GM18867 (cell line): ENCODE measurements around the gene SAP30BP.
"Not testable (repeated sequence)": the region's sequence is repeated elsewhere in the genome, so short reads cannot be mapped to it uniquely, and the experiment has no call there.

ENCODE experiments used
- ATAC-seq: cut with Tn5 transposase; IDR thresholded peaks from one replicate; pipeline ENCODE4 v1.9.1; 2021; ENCODE audit warnings: mild to moderate bottlenecking, moderate library complexity; ENCODE audit not compliant: unreplicated experiment

SAP30BP gene

DNA sequence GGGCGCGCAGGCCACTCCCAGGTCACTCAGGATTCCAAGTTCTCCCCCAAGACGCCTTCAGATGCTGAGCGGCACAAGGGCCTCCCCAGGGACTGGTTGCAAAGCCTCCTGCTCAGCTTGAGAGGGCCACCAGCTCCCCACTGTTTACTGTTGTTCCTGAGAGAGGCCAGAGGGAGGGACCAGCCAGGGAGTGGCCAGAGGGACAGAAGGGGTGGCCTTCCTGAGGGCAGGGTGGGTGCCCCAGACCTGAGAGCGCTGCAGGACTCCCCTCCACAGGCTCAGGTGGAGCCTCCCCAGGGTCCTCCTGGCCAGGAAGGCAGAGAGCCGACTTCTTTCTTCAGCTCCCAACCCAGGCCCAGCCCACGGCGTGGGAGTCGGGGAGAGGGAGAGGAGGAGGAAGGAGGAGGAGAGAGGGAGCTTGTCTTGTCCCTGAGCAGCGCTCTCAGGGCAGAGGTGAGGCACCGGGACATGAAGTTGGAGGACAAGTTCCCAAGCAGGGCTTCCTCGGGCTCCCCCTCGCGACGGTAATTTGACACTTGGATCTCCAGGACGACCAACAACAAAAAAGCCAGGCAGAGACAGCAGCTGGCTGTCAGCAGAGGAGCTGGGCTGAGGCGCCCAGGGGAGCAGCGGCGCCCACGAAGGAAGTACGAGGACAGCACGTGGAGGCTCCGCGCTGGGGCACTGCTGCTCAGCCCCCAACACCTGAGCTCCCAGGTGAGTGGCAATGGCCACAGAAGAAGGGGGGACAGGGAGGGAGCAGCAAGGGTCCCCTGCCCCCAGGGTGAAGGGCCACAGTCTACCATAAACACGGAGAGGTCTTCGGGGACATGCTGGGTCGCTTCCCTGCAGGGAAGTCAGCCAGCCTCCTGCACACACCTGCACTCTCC lies 33.4 kb upstream of the SAP30BP start:
- no peak for ATAC-seq

DNA sequence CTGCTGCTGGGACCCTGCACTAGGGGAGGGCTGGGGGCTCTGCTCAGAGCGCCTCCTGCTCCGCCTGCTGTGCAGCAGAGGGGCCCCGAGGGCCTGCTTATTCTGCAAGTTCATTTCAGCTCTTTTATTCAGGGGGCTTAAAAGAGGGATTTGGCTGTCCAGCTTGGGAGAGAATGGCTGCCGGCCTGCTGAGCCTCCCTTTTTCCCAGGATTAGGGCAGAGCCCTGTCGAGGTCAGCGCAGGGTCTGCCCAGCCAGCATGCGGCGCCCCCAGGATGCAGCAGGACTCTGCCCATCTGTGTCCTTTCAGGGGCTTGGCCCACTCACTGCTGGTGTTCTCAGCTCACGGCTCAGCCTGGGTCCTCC lies 32.8 kb upstream of the SAP30BP start:
- ATAC-seq = no peak

DNA sequence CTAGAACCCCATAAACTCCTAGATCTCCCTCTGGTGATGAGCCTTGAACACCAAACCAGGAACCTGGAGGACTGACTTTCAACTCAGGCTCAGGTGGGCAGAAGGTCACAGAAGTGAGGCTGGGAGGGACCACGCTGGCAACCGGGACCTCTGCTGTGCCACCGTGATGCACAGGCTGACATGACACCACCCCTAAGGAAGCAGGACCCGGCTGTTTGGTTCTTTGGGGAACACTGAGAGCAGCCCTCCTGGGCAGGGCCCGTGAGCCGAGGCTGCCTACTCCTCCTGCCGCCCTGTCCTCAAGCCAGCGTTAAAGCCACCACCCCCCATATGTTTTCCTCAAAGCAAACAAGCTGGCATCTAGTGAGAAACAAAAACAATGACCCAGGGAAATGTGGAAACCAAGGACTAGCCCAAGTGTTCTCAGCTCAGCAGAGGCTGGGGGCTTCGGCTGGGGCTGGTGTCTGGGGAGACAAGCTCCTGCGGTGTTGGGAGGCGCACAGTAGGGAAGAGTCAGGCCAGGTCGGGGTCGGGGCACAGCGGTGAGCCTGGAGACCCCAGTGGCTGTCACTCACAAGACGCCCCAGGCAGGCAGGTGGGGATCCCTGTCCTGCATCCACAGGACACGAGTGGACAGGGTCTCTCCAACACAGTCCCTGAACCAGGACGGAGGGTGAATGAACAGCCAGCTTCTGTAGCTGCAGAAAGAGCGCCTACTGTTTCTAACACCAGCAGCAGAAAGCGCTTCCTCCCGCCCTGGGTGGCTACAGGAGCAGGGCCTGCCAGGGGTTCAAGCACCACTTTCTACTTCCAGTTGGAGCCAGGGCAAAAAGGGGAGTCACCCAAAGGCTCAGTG lies 32.2 kb upstream of the SAP30BP start:
- no peak for ATAC-seq

DNA sequence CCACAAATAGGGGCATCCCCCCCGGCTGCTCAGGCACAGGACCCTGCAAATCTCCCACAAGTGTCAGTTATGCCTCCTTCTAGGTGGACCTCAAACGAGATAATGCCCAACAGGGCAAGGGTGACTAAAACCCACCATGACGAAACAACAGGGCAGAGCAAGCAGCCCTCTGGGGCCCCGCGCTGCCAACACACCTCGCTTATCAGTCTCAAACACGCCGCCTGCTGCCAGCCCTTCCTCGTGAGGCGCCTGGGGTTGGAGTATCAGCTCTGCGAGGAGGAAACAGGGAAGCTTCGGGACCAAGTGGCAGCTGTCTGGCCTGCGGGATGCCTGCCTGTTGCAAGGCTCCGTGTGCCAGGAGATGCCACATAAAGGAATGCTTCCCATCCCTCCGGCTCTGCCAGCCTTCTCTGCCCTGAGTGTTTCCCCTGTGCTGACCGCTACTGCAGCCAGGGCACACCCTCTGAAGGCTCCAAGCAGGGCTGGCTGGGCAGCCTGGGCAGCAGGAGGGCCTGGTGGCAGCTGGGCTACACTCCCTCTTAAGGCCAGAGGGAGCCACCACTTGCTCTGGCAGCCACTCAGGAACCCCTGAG lies 31.4 kb upstream of the SAP30BP start:
- ATAC-seq = no peak

DNA sequence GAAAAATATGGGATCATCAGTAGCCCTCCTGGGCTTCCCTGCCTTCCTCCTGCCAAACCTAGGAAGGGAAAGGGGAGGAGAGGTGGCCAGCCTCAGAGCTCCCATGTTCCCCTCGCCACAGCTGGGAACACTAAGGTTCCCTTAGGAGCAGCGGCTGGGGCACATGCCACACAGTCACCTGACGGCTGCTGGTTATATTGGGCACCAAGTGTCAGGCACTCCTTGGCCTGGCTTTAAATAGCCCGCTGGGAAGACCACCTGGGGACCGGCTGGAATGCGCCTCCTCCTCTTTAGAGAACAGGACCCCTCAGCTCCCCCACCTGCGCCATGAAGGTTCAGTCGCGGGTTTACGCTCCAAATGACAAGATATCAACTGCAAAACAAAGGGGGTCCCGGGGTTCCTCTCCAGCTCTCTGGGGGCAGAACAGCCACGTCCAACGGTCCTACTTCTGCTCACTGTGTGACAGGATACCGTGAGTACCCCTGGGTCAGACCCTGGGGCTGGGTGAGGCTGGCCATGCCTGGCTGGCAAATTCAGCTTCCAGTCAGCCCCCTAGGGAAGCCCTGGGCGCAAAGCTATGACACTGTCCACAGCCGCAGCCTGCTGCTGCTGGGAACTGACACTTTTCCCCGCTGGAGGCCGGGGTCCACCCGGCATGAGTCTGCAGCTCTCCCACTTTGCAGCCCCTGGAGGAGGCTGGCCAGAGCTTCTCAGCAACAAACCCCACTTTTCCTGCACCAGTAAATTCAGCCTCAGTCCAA lies 30.6 kb upstream of the SAP30BP start:
- ATAC-seq = no peak

DNA sequence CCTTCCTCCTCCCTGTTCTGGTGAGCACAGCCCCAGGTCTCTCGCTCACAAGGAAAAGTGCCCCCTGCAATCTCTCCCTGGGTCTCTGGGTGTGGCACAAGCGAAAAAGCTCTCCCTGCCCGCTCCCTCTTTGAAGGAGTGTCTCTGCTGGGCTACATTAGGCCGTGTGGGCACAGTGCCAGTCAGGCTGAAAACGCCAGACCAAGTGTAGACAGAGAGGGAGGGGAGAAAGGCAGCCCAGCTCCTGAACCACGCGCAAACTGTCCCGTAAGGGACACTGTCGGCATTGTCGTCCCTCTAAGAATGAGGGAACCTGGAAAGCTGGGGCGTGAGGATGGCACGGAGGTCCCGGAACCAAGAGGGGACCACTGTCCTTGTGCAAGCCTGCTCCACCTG lies 30.0 kb upstream of the SAP30BP start:
- ATAC-seq = no peak

DNA sequence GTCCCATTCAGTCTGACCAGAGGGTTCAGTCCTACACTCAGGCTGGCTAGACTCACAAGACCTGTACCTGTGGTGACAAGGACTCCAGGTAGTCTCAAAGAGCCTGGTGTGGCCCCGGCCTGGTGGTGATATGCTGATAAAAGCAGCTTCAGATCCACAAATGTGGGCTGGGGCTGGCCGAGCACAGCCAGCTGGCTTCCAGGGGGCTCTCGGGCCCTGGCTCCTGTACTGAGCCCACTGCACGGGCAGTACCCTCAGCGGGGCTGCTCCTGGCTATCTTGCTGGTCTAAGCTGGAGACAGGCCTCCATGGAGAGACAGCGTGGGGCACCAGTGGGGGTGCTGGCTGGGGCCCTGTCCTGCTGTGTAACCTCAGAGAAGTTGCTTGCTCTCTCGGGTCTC lies 29.6 kb upstream of the SAP30BP start:
- no peak for ATAC-seq

DNA sequence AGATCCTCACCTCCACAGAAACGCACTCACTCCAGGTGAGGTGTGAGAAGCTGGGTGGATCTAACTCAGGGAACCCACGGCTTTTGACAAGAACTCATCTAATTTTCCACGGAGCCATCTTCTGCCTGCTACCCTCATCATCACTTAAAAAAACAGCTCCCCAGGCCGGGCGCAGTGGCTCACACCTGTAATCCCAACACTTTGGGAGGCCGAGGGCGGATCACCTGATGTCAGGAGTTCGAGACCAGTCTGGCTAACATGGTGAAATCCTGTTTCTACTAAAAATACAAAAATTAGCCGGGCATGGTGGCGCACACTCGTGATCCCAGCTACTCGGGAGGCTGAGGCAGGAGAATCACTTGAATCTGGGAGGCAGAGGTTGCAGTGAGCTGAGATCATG lies 29.1 kb upstream of the SAP30BP start:
- not testable (repeated sequence) for ATAC-seq

DNA sequence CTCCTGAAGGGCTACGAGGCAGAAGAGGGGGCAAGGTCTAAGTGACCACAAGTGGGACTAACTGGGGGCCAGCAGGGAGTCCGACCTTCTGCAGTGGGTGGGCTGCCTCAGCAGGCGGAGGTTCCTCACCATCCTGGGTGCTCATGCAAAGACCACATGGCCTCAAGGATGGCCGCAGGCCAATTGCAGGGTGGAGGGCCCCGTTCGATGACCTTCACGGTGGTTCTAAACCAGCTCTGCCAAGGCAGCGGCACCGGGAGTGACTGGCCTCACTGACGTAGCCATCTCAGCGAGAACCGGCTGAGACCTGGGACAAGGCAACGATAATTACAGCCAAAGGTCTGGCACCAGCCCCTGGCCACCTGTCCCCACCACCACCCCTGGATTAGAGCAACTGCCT lies 28.2 kb upstream of the SAP30BP start:
- ATAC-seq = no peak

DNA sequence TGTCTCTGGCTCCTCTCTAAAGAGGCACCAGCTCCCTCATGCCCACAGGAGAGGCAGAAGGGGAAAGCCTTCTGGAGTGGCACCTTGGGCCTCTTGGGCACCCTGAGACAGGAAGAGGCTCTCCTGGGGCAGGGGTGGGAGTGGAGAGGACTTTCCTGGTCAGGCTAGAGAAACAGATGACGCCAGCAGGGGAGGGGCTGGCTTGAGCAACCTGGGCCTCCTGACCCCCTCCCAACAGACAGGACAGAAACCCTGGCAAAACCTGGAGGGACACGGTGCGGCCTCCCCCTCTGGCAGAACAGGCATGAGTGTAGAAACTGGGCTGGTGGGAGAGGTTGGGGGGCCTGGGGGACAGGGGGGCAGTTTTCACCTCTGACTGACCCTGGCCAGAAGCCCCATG lies 27.8 kb upstream of the SAP30BP start:
- no peak for ATAC-seq

DNA sequence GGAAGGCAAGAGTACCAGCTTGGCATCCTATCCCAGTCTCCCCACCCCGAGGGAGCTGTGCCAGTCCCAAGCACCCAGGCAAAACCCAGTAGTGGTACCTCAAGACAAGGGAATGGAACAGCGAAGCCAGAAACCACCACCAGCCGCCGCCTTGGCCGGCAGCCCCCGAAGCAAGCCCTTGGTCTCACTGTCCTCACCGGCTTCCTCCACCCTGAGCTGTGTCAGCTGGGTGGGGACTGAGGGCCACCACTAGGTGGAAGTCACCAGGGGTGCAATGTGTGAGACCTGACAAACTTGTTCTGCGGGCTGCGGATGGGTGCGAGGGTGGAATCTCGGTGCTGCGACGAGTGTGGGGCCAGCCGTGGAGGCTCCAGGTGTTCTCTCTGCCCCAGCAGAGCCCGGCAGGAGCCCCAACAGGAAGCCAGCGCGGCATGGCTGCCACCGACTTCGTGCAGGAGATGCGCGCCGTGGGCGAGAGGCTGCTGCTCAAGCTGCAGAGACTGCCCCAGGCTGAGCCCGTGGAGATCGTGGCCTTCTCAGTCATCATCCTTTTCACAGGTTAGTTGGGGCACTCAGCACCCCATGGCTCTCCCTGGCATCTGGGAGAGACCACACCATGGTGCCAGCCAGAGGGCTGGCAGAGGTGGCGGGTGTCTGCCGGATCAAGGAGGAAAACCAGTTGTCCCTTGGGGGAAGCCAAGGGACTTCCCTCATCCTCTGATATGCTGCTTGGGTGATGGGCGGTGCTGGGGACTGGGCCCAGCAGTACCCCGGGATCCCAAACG lies 27.2 kb upstream of the SAP30BP start:
- no peak for ATAC-seq

DNA sequence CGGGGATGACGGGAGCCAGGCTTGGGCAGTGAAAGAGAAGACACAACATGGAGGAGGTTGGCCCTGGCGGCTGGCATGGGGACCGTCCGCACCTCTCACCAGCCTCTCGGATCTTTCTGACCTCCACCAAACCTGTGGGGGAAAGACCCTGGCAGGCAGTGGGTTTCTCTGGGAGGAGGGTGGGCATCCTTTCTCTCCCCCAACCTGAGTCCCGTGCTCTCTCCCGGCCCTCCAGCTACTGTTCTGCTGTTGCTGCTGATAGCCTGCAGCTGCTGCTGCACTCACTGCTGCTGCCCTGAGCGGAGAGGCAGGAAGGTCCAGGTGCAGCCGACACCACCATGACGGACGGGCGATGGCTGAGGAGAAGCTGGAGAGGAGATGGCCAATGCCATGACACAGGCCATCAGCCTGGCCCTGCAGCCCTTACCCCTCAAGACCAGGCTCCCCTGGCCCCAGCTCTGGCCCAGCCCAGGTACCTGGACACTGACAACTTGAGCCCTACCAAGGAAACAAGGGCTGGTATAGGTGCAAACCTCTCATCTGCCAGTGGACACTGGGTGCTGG lies 26.5 kb upstream of the SAP30BP start:
- ATAC-seq = no peak

DNA sequence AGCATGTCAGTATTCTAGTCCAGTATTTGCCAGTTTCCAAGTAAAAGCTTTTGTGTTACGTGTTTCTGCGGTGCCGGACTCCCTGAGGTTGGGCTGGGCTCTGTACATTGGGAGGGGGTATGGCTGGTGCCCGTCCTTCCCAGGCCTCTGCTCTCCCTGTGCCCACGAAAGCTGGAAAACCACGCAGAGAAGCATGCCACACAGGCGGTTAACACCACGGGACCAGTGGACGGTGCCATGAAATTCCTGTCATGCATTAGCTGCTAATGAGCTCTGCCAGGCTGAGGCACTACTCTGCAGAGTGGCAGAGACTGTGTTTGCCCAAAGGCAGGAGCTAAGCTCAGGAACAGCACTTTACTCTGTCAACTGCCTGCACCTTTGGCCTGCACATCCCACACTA lies 25.8 kb upstream of the SAP30BP start:
- no peak for ATAC-seq

DNA sequence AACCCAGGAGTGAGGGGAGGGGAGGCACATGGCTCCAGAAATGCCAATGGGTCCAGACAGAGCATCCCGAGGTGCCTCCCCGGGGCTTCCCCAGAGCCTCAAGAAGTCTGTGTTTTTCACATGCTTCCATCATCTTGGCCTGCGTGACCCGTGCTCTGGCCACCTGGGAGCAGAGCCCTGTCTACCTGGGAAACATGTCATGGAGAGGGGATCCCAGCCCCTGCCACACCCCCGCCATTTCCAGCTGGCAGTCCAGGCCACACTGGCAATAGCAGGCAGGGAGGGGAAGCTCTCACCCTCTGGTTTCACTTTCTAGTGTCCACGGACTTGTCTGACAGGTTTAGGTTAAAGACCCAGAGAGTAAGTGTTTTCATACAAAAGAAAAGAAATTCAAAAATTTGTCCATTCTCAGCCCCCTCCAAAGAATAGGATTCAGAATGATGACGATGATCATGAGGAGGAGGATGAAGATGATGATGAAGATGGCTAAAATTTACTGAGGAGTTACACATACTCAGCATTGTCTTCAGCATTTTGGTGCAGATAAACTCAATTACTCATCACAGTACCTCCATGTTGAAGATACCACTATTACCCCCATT lies 24.9 kb upstream of the SAP30BP start:
- ATAC-seq = no peak

DNA sequence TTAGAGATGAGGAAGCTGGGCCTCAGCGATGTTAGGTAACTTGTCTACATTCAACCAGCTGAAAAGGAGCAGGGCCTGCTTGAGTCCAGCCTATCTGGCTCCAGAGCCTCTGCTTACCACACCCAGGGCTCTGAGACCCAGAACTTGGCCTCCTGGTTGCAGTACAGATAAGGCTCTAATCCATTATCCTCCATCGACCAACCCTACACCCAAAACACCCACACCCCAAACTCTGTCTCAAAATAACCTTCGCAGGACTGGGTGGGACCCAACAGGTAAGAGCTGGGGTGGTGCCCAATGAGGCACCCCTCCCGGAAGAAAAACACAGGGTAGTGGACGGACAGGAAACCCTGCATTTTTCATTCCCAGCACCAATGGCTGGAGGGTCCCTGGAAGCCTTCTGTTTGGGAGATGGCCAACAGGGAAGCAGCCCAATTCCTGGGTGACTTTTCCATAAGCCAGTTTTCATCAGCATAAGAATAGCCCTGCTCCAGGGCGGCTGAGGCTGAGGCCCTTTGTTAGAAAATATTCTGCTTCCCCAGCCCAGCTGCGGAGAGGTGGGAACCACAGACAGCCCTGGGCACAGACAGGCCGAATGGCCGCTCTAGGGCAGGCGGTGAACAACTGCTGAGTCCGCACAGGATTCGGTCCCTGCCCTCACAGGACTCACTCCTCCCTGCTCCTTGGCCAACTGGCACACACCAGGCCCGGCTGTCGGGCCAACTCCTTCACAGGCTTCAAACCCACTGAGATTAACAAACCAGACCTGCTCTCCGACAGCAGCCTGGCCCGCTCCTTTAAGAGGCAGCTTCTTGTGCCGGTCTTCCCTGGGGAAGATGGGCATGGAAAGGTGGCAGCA lies 24.1 kb upstream of the SAP30BP start:
- ATAC-seq = no peak

DNA sequence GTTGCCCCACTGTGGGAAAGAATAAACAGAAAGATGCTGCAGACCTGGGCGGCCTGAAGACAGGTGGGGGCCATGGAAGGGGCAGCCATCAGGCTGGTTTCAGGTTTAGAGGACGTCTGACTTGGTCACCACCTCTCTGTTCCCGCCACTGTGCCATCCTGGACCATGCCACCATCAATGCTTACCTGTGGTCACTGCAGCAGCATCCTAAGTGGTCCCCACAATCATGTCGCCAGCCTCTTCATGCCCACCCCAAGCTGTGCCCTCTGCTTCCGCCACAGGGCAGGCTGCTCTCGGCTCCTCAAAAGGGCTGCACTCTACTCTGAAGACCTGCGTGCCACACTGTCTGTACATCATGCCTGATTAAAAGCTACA lies 23.5 kb upstream of the SAP30BP start:
- ATAC-seq = no peak

DNA sequence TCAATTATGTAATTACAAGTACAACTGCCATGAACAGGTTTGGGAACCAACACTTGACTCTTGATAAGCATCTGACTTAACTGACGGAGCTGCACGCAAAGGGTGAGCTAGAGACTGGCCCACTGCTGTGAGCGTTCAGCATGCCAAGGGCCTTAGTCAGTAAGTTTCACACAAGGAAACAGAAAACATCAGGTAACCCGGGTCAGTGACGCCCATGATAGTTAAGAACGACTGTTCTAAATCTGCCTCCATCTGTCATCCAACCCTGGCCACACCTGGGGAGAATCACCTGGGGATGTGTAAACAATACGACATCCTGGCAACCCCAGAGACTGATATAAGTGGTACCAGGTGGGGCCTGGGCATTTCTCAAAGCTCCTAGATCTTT lies 21.6 kb upstream of the SAP30BP start:
- ATAC-seq = no peak

DNA sequence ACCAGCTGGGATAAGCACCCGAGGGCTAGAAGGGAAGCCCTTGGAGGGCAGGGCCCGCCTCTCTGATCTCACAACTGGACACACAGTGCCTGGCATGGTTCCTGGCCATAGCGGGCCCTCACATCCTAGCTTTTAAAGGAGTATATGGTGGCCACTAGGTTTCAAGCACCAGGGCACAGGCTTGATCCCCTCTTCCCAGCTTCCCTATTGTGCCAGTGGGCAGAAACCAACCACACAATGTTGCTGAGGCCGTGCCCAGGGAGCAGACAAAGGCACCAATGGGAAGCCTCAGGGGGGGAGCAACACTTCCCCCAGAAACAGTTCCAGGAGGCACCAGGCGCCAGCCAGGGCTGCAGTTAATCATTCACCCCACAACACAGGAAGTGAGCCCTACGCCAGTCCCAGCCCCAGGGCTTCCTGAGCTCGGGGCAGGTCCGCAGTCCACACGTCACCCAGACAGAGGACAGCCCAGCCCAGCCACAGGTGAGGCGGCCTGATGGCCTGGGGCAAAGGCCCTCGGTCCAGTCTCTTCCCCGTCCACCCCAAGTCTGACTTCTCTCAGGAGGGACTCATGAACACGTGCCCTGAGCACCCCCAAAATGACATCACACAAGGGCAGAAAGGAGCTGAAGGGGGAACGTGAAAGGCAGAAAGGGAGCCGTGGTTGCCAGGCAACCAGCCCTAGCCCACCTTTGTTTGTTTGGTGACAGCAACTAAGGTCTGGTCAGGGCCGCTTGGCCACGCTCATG lies 21.1 kb upstream of the SAP30BP start:
- ATAC-seq = no peak
